ENCODE data around the gene DDX47. TPM values are rescaled to one million over a fixed set of nuclear protein-coding genes. Genes with fewer than 3 reads are reported as not detected.

Gene DDX47
- total RNA-seq, 1 donor from 2014 or later: 42.0 TPM

DNA sequence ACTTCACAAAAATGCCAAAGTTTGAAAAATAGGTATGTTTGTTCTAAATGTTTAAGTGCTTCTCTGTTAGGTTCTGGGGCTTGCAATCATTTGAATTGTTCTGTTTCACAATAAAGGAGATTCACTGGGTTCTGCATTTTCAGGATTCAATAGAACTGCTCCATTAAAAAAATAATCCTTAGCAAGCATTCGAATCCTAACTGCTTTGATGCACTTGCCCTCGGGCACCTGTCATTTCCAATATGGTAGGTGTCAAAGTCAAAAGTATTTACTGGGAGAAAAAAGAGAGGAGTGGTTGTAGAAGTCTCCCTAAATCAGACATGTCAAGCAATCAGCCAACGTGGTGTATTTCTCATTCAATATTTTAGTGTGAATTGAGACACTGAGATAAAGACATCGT is 22.2 kb upstream of the DDX47 start:
- no peaks in the 10 kb centered on the region for H3K36me3 ChIP-seq
- H3K4me1 ChIP-seq: peaks cover 32% of the 10 kb centered on the region
- no peaks in the 10 kb centered on the region for H3K9me3 ChIP-seq
- intact Hi-C loops (cut with DNase I): no loop called here
- TF ChIP-seq, protein P1, sequence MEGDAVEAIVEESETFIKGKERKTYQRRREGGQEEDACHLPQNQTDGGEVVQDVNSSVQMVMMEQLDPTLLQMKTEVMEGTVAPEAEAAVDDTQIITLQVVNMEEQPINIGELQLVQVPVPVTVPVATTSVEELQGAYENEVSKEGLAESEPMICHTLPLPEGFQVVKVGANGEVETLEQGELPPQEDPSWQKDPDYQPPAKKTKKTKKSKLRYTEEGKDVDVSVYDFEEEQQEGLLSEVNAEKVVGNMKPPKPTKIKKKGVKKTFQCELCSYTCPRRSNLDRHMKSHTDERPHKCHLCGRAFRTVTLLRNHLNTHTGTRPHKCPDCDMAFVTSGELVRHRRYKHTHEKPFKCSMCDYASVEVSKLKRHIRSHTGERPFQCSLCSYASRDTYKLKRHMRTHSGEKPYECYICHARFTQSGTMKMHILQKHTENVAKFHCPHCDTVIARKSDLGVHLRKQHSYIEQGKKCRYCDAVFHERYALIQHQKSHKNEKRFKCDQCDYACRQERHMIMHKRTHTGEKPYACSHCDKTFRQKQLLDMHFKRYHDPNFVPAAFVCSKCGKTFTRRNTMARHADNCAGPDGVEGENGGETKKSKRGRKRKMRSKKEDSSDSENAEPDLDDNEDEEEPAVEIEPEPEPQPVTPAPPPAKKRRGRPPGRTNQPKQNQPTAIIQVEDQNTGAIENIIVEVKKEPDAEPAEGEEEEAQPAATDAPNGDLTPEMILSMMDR (IDR thresholded peaks at IDR 0.05): no peak
- TF ChIP-seq POLR2A (IDR thresholded peaks at IDR 0.05) (no peak), POLR2AphosphoS5 (IDR thresholded peaks at IDR 0.05; ENCODE audit: insufficient read depth in 1 of 2, low read depth in 1 of 2) (no peak)
- DNase-seq (ENCODE audit: extremely low spot score in 2 of 2): no peak
- H3K27me3 ChIP-seq: no peaks in the 10 kb centered on the region
- no peak overlapping the region for H3K27ac ChIP-seq
- H3K4me3 ChIP-seq: no peak overlapping the region

DNA sequence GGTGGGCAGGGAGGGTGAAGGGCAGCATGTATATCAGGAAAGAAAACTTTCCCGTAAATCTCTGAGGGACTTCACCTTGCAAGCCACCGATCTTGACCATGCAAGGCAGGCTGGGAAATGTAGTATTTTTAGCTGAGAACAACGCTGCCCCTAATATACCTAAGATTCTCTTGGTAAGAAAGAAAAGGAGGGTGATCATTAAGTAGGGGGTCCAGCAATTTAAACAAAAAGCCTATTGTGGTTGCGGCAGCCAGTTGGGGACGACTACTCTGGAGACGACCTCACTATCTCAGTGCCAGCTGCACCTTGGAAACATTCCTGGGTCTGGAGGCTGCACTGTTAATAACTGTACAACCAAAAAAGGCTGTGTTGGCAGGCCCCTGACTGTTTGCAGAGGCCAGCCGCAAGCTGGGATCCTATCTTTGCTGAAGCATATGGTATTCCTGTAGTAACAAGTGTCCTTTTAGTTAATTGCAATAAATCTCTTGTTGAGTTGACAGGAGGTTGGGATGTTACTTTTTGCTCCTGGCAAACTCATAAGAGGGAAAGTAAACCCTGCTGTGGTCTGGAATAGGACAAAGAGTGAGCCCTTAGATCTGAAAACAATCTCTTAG is 21.3 kb upstream of the DDX47 start:
- Histone ChIP-seq H3K27ac (peak overlapping the region; percentile 1), H3K4me3 (no peak overlapping the region), H3K27me3 (no peaks in the 10 kb centered on the region), H3K4me1 (peaks cover 32% of the 10 kb centered on the region), H3K36me3 (no peaks in the 10 kb centered on the region), H3K9me3 (no peaks in the 10 kb centered on the region)
- intact Hi-C loops (cut with DNase I): no loop called here
- TF ChIP-seq POLR2AphosphoS5 (IDR thresholded peaks at IDR 0.05; ENCODE audit: insufficient read depth in 1 of 2, low read depth in 1 of 2): no peak
- TF ChIP-seq, protein P1 (IDR thresholded peaks at IDR 0.05): no peak
- no peak for TF ChIP-seq POLR2A (IDR thresholded peaks at IDR 0.05)
- peak in 1 of 2 donors; percentile 74 for DNase-seq (ENCODE audit: extremely low spot score in 2 of 2)

DNA sequence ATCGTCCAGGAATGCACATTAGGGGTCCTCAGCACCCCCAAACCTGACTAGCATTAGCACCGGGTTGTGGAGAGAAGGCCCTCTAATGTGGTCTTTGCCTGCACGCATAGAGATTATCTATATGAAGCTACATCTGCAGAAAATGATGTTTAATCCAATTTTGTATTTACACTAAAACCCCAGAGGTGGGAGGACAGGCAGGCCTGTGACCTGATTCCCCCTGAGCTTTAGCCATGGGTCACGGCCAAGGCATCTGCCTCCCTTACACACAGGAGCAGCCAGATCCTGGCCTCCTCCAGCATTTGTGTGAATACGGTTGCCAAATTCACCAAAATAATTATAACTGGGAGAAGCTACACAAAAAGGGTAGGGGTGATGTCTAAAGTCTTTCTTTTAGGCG is 20.7 kb upstream of the DDX47 start:
- TF ChIP-seq POLR2AphosphoS5 (IDR thresholded peaks at IDR 0.05; ENCODE audit: insufficient read depth in 1 of 2, low read depth in 1 of 2): no peak
- TF ChIP-seq, protein P1 (IDR thresholded peaks at IDR 0.05): no peak
- no peak for TF ChIP-seq POLR2A (IDR thresholded peaks at IDR 0.05)
- no peaks in the 10 kb centered on the region for H3K9me3 ChIP-seq
- peak overlapping the region; percentile 1 for H3K27ac ChIP-seq
- DNase-seq (ENCODE audit: extremely low spot score in 2 of 2): peak in 1 of 2 donors; percentile 65
- no peaks in the 10 kb centered on the region for H3K27me3 ChIP-seq
- intact Hi-C loops (cut with DNase I): no loop called here
- H3K36me3 ChIP-seq: no peaks in the 10 kb centered on the region
- H3K4me3 ChIP-seq: no peak overlapping the region
- H3K4me1 ChIP-seq: peaks cover 30% of the 10 kb centered on the region

DNA sequence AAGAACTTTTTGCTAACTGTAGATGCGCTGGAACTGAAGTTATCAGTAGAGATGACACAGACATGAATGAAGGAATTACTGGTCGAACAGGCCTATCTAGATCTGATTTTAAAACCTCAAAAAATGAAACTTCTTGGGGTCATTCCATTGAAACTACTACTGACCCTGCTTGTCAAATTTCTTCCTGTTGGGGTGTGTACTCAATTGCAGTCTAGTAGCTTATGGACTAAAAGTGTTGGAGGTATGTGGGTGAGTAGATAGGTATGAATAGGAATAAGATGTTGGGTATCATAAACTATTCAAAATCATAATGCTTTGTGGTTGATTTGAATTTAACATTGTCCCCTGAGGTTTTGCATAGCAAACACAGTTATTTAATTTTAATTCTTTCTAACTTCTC is 18.5 kb upstream of the DDX47 start:
- Histone ChIP-seq H3K36me3 (no peaks in the 10 kb centered on the region), H3K9me3 (no peaks in the 10 kb centered on the region), H3K27ac (no peak overlapping the region), H3K27me3 (no peaks in the 10 kb centered on the region), H3K4me1 (peaks cover 11% of the 10 kb centered on the region), H3K4me3 (no peak overlapping the region)
- intact Hi-C loops (cut with DNase I): no loop called here
- TF ChIP-seq POLR2A (IDR thresholded peaks at IDR 0.05) (no peak), POLR2AphosphoS5 (IDR thresholded peaks at IDR 0.05; ENCODE audit: insufficient read depth in 1 of 2, low read depth in 1 of 2) (no peak)
- TF ChIP-seq, protein P1 (IDR thresholded peaks at IDR 0.05): no peak
- DNase-seq (ENCODE audit: extremely low spot score in 2 of 2): no peak

DNA sequence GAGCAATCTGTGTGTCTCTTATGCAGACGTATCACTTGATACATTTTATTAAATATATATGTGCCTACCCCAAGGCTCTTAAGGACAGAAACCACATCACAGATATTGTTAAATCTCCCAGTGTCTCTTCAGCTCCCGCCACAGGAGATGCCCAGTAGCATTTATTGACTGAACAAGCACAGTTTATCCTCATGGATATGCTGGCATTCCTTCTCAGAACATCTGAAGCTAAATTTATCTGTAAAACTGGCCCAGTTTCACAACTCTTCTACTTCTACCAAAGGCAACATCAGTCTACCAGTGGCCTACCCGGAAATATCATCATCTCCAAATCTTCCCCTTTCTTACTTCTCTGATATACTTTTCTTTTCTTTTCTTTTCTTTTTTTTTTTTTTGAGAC is 17.0 kb upstream of the DDX47 start:
- no peak overlapping the region for H3K27ac ChIP-seq
- H3K27me3 ChIP-seq: no peaks in the 10 kb centered on the region
- TF ChIP-seq POLR2AphosphoS5 (IDR thresholded peaks at IDR 0.05; ENCODE audit: insufficient read depth in 1 of 2, low read depth in 1 of 2) (no peak), POLR2A (IDR thresholded peaks at IDR 0.05) (no peak)
- TF ChIP-seq, protein P1 (IDR thresholded peaks at IDR 0.05): no peak
- no peak for DNase-seq (ENCODE audit: extremely low spot score in 2 of 2)
- intact Hi-C loops (cut with DNase I): no loop called here
- H3K4me1 ChIP-seq: peaks cover 11% of the 10 kb centered on the region
- no peaks in the 10 kb centered on the region for H3K36me3 ChIP-seq
- H3K9me3 ChIP-seq: no peaks in the 10 kb centered on the region
- H3K4me3 ChIP-seq: no peak overlapping the region
